Stomach (tissue), 4 donors: ENCODE measurements around the gene ITGB5.

ENCODE experiments used
- CTCF ChIP-seq, 7 experiments: fragments of 450-650 bp in 4 of 7; fragments of 200-600 bp in 3 of 7; sonication (generic) in 3 of 7; IDR thresholded peaks; one replicate each; pipeline ENCODE4 v1.5.1; 2016 to 2019; ENCODE audit warnings: antibody characterized with exemption in 7 of 7, control low read depth in 2 of 7, mild to moderate bottlenecking in 1 of 7
- EP300 ChIP-seq: sonication (generic); formaldehyde crosslinking; IDR thresholded peaks from one replicate; pipeline ENCODE4 v1.6.1; 2017; ENCODE audit warnings: antibody characterized with exemption
- POLR2A ChIP-seq, 4 donors: fragments of 450-650 bp; IDR thresholded peaks; one replicate each; pipeline ENCODE4 v1.6.1; 2016; ENCODE audit warnings: antibody characterized with exemption in 4 of 4, control low read depth in 2 of 4, mild to moderate bottlenecking in 1 of 4, moderate library complexity in 1 of 4

GRCh38 chr3:124767691-124768090 lies 119.5 kb downstream of the ITGB5 start:
- TF ChIP-seq POLR2A (IDR thresholded peaks at IDR 0.05), result no peak
- TF ChIP-seq CTCF (IDR thresholded peaks at IDR 0.05), result no peak
- TF ChIP-seq EP300, result no peak
